GM19452 (cell line): ENCODE measurements around the gene SSBP3.
A peak's percentile ranks its signal among the peaks of the same experiment; 100 is the strongest.

Source experiments
- ATAC-seq: cut with Tn5 transposase; IDR thresholded peaks from one replicate; pipeline ENCODE4 v1.9.1; 2021; ENCODE audit not compliant: unreplicated experiment

Gene SSBP3

DNA sequence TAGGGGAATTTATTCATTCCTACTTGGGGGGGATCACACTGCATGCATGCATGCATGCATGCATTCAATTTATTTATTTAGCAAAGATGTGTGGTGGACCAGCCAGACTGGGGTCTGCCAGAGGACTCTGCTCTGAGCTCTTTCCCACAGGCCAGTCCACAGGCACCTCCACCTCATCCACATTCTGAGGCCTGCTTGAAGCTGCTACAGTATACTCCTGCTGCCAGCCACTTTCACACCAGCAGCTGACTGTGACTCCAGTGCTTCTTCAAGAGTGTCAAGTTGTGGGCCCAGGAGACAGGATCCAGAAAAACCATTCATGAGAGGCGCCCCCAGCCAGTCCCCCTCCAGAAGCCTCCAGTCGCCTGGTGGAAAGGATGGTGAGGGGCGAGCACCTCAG lies 30.9 kb downstream of the SSBP3 start:
- ATAC-seq = no peak

DNA sequence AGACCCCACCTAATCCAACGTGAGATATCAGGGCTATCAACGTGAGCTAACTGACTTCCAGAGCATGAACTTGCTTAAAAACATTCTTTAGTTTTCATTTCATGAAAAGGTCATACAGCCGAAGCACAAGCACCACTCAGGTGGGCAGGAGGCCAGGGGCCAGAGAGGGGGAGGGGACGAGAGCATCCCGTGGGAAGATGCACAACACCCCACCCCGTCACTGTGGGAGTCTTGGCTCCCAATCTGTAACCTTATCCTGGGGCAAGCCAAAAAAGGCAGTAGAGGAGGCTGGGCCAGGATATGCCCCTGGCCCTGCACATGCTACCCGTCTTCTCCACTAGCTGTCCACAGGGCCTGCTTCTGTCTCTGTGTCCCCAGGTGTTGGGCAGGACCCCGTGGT lies 31.4 kb downstream of the SSBP3 start:
- ATAC-seq = no peak

DNA sequence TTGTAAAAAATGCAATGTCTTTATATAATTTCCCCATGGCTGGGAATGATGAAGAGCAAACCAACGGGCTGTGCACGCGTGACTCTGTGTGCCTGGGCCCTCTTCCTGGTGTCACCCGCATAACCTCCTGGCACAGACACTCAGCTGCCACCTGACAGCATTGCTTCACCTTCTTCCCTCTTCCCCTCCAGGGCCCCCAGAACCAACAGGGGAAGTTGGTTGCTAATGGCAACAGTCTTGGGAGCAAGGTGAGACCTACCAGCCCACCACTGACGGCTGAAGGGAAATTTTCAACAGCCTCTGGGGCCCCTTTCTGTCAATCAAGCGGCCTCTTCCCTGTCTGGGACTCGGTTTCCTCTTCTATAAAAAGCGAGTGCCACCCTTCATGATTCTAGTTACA lies 33.2 kb downstream of the SSBP3 start:
- no peak for ATAC-seq

DNA sequence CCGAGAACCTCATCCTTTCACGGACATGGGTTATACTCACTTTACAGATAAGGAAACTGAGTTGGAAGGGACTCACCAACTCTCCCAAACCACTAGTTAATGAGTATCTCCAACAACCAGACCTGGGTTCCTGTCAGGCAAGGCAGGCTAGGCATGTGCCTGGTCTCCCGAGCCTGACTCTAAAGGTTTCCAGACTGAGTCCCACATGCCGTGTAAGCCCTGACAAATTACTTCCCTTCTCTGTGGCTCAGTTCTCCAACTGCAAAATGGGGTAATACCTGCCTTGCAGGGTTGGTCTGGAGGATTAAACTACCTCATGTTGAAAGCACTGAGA lies 34.3 kb downstream of the SSBP3 start:
- ATAC-seq = peak; percentile 40

DNA sequence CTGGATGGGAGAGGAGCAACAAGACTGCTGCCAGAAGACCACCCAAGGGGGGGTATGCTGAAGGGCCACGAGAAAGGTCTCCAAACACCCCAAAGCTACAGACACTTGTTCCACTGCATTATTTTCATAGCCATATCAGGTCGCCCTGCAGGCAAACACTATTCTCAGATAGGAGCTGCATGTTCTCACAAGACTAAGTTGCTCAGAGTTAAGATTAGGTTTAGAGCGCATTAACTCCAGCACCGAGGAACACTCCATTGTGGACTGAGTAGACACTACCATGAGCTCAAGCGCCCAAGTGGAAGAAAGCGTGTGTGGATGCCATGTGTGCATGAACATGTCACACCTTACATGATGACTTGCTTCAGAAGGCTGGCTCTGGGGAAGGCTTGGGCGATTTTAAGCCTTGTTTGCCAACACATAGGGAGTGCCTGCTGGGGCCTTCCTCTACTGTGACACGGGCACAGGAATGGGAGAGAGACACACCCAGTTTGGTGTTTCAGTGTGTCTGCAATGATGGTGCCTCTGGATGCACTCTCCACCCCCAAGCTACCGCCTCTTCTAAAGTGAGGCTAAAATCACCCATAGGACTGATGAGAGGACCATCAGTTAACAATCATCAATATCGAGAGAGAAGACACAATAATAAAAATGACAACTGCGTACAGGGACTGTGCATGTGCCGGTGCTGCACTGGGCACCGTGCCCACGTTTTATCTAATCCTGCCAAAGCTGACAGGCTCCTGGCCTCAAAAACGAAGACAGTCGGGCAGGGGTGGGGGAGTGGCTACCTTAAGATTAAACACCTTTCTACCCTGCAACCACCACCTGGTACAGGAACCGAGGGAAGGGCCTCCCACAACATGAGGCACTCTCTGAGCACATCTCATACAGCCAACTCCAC lies 34.9 kb downstream of the SSBP3 start:
- ATAC-seq = no peak

DNA sequence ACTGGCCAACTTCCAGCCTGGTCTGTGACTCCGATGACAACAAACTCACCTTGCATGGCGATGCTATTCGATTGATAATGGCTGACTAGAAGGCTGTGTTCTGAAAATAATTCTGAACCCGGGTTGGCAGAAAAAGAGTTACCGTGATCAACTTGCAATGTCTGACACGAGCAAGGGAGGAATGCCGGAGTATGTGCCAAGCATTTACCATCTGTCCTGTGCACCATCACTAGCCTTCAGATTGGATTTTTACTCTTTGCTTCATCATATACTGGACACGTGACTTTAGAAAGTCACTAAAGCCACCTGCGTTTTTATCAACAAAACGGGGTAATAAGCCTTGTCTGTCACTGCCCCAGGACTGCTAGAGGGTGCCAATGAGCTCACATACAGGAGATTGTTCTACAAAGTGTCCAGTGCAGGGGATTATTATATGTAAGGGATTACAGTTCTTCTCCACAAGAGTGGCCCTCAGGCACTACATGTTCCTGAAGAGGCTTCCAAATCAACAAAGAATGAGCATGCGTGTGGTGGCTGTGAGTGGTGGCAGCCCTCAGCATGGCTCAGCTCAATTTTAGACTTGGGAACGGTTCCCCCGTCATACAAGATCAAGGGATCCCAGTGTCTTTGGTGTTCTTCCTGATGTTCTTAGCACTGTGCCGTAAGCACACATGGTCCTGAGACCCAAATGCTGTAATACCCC lies 35.8 kb downstream of the SSBP3 start:
- no peak for ATAC-seq

DNA sequence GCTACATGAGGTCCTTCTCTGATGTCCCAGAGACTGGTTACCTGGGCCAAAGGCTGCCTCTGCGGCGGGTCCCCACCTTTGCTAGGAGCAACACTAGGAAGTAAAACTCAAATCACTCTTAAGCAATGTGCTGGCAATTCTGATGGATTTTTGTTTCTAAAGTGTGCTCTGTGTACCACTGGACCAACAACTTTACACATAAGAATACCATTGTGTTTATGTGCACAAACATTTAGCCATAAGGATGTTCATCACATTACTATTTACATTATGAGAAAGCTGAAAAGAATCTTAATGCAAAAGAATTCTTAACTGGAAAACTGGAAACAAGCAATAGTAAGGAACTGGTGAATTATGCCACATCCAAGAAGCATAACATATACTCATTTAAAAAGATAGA lies 38.6 kb downstream of the SSBP3 start:
- no peak for ATAC-seq

DNA sequence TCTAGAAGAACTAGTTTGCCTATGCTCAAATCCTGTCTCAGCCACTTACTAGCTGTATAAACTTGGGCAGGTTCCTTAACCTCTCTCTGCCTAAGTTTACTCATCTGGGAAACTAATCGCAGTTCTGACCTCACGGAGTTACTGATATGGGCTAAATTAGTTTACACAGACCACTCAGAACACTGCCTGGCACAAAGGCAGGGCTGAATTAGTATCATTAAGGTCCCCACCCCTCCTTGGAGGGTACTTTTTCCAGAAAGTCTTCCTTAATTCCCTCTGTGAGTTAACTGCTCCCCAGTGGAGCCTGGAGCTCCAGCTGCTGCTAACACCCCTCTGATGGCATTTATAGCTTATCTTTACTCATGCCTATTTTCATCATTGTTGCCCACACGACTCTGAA lies 40.3 kb downstream of the SSBP3 start:
- ATAC-seq = no peak

DNA sequence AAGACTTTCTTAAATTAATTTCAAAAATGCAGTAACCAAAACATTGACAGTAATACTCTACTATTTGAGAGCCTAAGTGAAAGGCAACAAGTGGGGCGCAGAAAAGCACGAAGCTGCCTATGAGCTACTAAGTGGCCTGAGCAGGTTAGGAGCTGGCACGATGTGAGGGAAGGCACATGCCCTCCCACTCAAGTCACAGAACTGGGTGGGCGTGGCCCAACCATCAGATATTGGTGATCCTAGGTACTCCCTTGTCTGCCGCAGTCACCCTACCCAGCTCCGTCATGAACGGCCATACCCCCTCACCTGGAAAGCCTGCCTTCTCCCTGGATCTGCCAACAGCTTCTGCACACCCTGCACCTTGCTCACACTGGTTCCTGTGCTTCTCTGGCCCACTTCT lies 40.8 kb downstream of the SSBP3 start:
- ATAC-seq = no peak

DNA sequence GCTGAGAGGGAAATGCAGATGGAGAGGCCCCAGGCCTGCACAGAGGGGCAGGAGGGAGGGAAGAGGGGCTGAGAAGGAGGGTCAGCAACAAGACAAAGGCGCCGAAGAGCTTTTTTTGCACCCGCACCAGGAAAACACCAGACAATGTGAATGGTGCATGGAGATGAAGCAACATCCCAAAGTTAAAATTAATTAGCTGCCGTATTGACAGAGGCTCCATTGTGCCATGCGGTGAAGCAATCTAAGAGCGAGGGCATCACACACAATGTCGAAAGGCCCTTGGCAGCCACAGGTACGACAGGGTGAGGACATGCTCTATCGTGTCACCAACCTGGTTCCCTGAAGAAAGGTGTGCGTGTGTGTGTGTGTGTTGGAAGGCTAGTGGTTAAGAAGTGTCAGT lies 41.2 kb downstream of the SSBP3 start:
- no peak for ATAC-seq

DNA sequence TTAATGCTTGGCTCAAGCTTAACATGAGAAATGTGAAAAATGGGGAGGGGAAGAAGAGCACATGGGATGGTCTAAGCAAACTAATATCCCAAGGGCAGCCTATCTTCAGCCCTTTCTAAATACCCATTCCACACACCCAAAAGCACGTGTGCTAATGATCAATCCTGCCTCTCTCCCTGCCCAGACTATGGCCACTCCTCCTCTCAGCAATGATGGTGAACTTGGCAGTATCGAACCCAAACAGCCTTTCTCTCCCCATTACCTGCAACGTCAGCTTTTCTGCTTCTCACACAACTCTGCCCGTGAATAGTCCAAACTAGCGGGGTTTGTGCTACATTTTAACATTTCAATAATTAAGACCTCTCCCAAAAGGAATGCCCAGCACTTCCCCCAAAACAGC lies 41.6 kb downstream of the SSBP3 start:
- ATAC-seq = no peak

DNA sequence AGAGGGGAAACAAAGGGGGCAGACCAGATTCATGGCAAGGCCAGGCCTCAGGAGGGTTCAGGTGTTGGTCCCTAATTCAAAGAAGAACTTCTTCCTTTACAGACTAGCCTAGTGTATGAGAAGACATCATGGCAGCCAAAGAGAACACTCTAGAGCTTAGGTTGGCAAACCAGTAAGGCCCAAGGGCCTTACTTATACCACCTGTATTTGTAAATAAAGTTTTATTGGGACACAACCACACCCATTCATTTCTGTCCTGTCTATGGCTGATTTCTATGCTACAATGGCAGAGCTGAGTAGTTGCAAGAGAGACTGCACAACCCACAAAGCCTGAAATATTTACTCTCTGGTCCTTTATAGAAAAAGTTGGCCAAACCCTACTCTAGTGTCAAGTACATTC lies 42.3 kb downstream of the SSBP3 start:
- no peak for ATAC-seq

DNA sequence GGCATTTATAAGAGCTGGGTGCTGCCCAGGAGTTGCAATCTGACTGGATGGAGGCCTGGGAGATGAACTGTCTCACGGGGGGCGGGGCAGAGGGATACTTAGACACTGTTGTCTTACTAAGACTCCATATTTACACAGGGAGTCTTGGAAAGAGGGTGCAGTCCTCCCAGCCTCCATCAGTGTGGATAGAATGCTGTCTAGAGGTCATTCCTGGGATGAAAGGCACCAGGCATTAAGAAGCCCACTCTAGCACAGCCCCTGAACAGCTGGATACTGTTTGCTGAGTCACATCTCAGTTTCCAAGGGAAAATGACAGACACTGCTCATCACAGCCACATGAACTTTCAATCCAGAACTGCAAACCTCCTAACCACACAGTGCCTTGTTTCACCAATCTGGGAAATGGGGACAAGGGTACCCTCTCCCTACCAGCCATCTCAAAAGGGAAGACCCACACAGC lies 43.3 kb downstream of the SSBP3 start:
- ATAC-seq = no peak

DNA sequence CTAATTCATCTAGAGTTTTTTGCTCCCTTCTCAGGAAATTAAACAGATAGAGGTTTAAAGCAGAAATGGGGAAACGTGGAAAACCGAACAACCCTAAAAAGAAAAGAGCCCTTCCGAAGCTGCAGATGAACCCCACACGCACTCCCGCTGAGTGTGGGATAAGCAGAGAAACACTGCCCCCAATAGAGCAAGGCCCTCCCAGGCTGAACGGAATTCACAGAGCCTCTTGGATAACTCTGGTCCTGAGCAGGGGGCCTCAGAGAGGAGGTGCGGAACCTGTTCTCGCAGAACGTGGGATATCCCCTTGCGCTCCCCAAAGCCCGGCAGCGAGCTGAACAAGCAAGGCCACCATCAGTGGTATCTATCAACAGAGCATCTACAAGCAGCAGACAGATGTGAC lies 44.9 kb downstream of the SSBP3 start:
- no peak for ATAC-seq

DNA sequence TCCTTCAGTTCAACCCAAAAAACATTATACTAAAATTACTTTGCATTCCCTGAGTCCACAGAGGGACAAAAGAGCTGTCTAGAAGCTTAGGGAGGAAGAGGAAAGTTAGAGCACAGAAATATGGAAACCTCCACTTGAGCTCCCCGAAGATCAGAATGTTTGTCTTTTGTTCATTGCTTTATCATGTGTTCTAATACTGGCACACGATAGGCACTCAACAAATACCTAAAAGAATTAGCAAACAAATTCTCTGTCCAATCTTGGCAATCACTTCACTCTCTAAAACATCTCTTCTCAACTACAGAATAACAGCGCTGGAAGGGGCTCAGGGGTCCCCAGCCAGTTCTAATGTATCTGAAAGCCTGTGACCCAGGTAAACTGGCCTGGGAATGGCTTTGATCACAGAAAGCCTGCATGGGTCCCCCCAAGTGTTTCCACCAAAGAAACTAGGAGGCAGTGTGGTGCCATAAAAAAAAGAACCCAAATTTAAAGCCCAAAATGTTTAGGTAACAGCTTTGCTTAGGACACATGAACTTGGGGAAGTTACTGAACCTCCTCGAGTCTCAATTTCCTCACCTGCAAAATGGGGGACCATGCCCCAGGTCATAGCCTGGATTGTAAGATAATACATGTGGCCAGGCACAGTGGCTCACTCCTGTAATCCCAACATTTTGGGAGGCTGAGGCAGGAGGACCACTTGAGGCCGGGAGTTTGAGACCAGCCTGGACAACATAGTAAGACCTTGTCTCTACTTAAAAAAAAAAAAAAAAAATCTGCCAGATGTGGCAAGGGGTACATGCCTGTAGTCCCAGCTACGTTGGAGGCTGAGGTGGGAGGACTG lies 45.8 kb downstream of the SSBP3 start:
- no peak for ATAC-seq

DNA sequence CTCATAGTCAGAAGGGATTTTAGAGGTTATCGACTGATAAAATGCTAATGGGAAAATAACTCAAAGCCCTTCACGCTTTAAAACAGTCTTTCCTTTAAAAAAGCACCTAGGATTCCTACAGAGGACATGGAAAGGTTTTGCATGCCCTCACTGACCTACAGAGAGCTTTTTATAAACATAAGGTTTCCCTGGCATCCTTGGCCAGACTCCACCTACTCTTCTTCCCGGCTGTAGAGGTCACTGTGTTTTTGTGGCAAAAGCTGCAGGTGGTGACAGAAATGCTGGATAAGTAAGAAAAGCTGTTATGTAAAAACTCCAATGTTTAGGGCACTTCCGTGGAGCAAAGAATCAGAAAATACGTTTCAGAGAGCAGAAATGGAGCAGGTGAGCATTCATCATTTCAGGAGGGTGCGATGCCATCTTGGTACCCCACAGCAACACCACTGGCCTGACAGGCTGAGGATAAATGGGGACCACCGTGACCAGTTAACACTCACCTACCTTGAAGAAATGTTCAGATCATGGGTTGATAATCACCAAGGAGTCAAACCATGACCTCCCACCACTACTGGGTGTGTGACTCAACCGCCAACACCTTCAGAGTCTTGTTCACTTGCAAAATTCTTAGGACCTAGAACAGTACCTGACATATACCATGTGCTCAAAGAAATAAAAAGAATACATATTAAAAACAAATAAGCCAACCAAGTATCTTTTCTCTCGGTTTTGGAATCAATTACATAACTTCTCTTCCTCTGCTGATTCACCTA lies 46.6 kb downstream of the SSBP3 start:
- ATAC-seq = no peak

DNA sequence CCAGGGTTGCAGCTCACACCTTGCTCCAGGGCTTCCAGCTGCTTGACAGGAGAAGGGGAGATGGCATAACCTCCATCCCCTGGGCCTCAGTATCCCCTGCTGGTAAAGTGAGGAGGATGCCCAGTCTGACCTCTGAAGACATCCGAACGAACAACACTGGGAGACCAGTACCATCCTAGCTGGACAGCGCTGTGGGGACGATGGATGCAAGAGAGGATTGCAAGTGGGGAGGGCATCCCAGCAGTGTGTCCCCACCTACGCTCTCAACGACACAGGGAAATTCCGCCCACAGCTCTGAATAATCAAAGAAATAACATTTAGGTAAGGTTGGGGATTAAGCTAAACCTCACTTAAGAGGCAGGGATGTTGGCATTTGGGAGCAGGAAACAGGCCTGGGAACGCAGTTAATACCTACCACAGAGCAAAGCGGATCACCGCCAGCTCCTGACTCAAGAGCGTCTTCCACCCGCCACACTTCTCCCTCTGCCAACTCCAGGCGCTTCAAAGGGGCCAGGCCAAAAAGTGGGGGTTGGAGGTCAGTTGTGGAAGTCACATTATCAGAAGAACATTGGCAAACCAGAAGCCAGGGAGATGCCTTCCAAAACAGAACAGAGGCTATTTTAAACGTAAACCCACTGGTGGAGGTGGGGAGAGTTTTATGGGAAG lies 47.6 kb downstream of the SSBP3 start:
- ATAC-seq = no peak

DNA sequence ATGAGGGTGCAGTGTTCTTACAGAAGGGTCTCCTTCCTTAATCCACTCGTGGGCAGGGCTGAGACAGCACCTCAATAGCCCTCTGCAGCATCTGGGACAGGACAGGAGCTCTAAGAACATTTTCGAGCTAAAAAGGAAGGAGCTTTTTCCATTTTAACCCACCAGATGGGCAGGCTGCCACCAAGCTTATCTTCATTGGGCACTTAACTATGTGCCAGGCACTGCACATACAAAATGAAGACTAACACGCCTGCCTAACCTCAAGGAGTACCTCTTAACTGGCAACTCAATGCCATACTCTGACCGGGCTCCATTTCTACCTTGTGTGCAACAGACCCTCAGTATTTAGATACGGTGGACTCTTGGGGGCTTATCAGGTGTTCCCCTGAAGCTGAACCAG lies 48.2 kb downstream of the SSBP3 start:
- ATAC-seq = no peak

DNA sequence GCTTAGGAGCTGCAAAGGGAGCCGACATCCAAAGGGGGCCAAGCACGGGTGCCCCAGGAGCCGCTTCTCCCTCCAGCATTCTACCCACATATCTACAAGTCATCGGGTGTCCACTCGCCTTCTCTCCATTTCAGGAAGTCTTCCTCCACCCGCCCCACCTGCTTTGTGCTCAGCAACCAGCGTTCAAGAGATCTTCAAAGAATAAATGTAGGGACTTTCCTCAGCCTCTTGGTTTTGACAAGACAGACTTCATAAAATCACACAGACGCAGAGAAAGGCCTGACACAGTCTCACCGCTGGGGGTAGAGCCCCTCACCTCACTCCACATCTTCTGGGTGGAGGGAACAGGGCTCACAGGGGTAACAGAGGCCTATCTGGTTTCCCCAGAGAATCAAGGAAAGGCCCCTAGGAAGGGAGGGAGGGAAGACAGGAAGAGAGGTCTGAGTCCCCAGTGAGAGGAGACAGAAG lies 49.5 kb downstream of the SSBP3 start:
- ATAC-seq = no peak
